IPS DF 19.7 (cell line): ENCODE measurements around the gene SIGLECL1.

Source experiments
- DNase-seq: peaks from one replicate; pipeline ENCODE4 v3.0.0-alpha.2; 2013; ENCODE audit warnings: low read depth, low spot score

The SIGLECL1 gene

DNA sequence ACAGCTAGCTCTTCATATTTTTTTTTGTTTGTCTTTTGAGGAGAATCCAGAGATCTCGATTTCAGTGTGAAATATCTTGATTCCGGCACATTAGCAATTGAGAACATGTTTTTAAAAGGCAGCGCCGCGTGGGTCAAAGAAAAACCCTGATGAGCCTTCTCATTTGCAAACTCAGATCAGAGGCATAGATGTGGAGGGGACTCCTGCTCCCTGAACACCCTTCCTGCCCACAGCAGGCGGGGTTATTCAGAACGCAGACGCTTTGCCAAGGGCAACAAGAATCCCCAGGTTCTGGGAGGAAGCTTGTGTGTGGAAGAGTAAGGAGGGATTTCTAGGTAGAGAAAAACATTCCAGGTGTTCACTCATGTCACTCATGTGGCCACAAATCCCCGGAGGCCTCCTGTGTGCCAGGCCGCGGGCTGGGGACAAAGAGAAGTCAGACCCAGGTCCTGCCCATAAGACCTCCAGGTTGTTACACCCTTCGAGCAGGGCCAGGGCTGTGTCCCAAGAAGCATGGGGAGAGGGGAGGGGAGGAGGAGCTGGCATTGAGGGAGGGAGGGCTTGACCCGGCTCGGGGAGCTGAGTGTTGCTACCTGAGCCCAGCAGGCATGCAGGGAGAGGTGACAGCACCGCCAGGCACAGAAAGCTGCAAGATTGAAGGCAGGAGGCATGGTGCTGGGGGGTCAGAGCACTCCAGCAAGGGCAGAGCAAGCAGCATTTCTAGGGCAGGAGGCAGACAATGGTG is 44.7 kb downstream of the SIGLECL1 start:
- no peak for DNase-seq

DNA sequence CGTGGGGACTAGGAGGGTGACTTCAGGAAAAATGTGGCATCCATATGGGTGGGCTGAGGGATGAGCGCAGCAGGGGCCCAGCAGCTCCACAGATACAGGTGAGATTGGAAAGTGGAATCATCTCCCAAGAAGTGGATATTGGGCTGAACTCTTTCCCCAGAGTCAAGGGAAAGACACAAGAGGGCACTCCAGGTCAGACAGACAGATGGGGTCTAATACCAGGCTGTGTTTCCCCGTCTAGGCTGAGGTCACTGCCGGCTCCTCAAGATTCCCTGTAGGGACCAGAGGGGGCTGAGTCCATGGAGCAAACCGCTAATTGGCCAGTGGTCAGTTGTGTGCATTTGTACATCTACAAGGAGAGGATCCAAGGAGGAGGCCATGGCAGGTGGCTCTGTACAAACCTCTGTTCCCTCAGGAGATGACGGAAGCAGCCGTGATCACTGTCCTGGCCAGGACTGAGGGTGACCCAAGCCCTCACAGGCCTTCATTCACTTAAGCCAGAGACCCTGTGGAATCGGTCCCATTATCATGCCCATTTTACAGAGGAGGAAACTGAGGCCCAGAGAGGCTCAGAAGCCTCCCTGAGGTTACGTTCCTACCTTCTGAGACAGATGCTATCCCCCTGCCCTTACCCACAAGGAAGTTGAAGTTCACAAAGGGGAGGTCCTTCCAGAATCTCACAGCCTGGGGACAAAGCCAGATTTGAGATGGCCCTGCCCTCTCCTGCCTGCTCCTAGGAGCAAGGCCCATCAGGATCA is 45.6 kb downstream of the SIGLECL1 start:
- DNase-seq = no peak

DNA sequence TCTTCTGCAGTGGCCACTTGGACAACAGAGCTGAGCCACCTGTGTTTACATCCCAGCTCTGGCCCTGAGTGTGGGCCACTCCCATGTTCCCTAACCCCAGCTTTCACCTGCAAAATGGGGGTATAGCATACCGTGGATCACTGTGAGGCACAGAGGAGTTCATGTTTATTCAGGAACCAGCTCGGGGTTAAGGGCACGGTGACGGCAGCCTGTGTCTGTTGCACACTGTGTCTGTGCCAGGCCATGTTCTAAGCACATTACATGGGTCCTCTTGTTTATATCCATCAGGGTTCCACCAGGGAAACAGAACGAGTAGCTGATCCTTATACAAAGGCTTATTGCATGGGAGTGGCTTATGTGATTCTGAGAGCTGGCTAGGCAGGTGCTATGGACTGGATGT is 46.5 kb downstream of the SIGLECL1 start:
- no peak for DNase-seq

DNA sequence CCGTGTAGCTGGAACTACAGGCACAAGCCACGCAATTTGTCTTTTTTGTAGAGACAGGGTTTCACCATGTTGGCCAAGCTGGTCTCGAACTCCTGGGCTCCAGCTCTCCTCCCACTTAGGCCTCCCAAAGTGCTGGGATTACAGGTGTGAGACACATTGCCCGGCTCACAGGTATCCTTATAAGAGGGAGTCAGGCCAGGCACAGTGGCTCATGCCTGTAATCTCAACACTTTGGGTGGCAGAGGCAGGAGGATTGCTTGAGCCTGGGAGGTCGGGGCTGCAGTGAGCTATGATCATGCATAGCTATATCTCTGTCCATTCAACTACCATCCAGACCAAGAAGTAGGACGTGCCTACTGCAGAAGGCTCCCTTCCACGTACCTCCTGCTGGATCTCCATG is 50.4 kb downstream of the SIGLECL1 start:
- DNase-seq = no peak

DNA sequence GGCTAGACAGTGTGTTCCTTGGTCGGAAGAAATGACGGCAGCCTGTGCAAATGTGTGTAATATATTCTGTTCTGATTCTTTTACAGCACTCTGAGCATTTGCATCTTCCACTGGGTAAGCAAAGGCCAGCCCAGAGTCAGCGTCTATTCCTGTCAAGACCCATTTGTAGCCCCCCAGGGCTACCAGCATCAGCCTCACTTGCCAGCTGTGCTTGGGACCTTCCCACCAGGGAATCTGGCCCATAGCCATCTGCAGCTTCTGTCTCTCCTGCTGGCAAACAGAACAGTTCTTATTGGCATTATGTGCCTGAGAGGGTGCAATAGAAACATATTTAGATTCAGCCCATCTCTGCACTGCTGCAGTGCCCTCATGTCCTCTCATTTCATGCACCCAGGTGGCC is 54.6 kb downstream of the SIGLECL1 start:
- DNase-seq = no peak

DNA sequence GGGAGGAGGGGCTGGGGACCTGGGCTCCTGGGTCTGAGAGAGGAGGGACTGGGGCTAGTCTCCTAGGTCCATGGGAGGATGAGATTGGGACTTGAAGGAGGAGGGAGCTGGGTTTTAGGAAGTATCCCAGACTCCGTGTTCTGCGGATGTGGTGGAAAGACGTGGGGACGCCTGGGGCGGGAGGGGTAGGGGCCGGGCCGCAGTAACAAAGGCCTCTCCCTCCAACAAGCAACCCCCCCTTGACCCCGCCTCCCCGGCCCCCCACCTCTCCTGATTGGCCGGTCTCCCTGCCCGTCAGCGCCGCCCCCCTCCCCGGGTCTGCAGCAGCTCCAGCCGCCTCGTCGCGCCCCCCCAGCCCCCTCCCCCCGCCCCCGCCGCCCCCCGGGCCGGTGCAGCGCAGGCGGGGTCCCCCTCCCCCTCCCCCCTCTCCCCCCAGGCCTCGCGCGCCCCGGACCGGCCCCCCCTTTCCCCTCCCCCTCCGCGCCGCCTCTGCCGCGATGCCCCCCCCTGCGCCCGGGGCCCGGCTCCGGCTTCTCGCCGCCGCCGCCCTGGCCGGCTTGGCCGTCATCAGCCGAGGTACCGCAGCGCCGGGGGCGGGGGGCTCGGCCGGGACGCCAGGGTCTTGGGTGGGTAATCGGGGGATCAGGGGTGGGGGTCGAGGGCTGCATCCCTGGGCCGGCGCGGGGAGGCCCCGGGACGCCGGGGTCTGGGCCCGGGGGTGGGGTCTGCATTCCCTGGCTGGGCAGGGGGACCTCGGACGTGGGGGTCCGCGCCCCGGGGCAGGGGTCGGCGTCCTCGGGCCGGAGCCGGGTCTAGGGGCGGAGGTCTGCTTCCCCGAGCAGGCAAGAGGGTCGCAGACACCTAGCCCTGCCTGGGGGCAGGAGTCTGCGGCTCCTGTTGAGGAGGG is 60.7 kb downstream of the SIGLECL1 start, which contains the start of gene IGLON5:
IGLON5 (plus strand) TSS at position 294 of the 907 bp plus-strand sequence; CDS start at position 498, 204 bp downstream.
- DNase-seq = no peak

DNA sequence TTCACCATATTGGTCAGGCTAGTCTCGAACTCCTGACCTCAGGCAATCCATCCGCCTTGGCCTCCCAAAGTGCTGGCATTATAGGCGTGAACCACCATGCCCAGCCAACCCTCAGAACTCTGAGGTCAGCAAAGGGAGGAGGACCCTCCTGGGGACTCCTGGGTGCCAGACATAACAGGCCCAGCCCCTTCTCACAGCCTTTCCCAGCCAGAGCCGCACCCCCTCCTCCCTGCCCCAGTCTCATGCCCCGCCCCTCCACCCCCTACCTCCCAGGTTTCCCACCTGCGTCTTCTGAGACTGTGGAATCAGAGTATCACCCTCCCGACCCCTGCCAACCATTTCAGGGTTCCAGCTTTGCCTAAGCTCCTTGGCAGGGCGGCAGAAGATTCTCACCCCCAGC is 65.8 kb downstream of the SIGLECL1 start:
- DNase-seq = no peak

DNA sequence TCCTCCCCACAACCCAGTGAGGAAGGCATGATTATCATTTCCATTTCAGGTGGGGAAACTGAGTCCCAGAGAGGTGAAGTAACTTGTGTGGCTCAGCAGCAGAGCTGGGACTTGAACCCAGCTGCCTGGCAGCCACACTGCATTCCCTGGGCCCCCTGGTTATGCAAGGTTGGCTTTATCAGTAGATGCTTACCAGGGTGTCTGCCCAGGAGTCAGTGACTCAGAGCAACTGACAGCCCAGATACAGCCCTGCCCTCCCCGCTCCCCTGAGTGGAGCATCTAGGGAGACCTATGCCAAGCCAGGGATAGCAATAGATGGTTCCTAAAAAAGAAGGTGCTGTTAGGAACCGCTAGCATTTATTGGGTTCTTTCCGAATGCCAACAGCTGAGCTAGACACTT is 66.5 kb downstream of the SIGLECL1 start:
- no peak for DNase-seq

DNA sequence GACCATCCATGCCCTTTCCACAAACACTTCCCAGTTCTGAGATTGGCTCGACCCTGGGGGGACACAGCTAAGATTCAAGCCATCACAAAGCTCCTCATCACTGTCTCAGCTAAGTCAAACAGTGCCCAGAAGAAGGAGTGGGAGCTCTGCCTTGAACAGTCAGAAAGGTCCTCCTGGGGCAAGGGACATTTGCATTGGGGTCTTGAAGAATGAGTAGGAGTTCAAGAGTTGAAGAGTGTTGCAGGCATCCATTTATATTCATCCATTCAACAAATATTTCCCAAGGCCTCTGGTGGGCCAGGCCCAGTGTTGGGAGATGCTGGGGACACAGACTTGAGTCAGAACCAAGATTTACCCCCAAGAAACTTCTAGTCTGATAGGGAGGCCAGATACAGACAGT is 67.1 kb downstream of the SIGLECL1 start:
- DNase-seq = no peak
